SK-N-SH (cell line): Measurements from ENCODE around the gene RPS6KL1. TPM values are rescaled to one million over a fixed set of nuclear protein-coding genes. Genes with fewer than 3 reads are reported as not detected.

Experiments used
- CTCF ChIA-PET: fragments of 300-600, 350-600 bp; formaldehyde crosslinking; extraction: SDS; loops from one replicate; lab custom pipeline; 2021; lab: Yijun Ruan, JAX
- POLR2A ChIA-PET: fragments of 350-600 bp; sonication (Branson Sonifier 250); formaldehyde crosslinking; extraction: SDS; loops from one replicate; lab custom pipeline; 2020; ENCODE audit warnings: antibody characterized with exemption, inconsistent platforms; lab: Yijun Ruan, JAX
- DNase-seq: peaks from one replicate; pipeline ENCODE4 v3.0.0; 2012
- H2AFZ ChIP-seq: fragments of 200-600 bp; sonication (generic); 2 replicates; pipeline ENCODE4 v1.8.1; 2016; ENCODE audit warnings: antibody characterized with exemption, mild to moderate bottlenecking, low read depth
- H3F3A ChIP-seq: fragments of 200-600 bp; sonication (generic); replicated peaks from 2 replicates; pipeline ENCODE3; 2016; ENCODE audit warnings: antibody characterized with exemption, mild to moderate bottlenecking; ENCODE audit not compliant: insufficient read depth
- H3K27ac ChIP-seq, 2 experiments: fragments of 200-500 bp in 1 of 2; fragments of 200-600 bp in 1 of 2; sonication (Bioruptor generic) in 1 of 2; sonication (generic), shearing (Covaris generic) in 1 of 2; 2 replicates each; pipeline versions ENCODE4 v1.5.1 to v1.6.1; 2014 to 2016; ENCODE audit warnings: low read depth in 2 of 2, inconsistent platforms in 1 of 2, low read length in 1 of 2, mild to moderate bottlenecking in 1 of 2, mixed read lengths in 1 of 2
- H3K27me3 ChIP-seq: fragments of 200-600 bp; sonication (generic), shearing (Covaris generic); 2 replicates; pipeline ENCODE4 v1.6.1; 2016; ENCODE audit warnings: mixed run types; ENCODE audit not compliant: insufficient read depth
- H3K36me3 ChIP-seq, 2 experiments: fragments of 200-500 bp in 1 of 2; fragments of 200-600 bp in 1 of 2; sonication (Bioruptor generic) in 1 of 2; sonication (generic) in 1 of 2; replicated peaks in 1 of 2; 2 replicates each; pipeline versions ENCODE3 to v1.5.1; 2014 to 2016; ENCODE audit warnings: low read length in 1 of 2, mild to moderate bottlenecking in 1 of 2; ENCODE audit not compliant: insufficient read depth in 2 of 2, control insufficient read depth in 1 of 2
- H3K4me1 ChIP-seq, 2 experiments: fragments of 200-500 bp in 1 of 2; fragments of 200-600 bp in 1 of 2; sonication (Bioruptor generic) in 1 of 2; sonication (generic), shearing (Covaris generic) in 1 of 2; 2 replicates each; pipeline versions ENCODE4 v1.5.1 to v1.6.1; 2014 to 2016; ENCODE audit warnings: low read depth in 1 of 2, low read length in 1 of 2, mixed run types in 1 of 2; ENCODE audit not compliant: insufficient read depth in 2 of 2, control insufficient read depth in 1 of 2
- H3K4me2 ChIP-seq: fragments of 200-600 bp; sonication (generic), shearing (Covaris generic); 2 replicates; pipeline ENCODE4 v1.6.1; 2017; ENCODE audit warnings: mixed run types
- H3K4me3 ChIP-seq, 2 experiments: fragments of 200-500 bp in 1 of 2; fragments of 200-600 bp in 1 of 2; sonication (Bioruptor generic) in 1 of 2; sonication (generic), shearing (Covaris generic) in 1 of 2; 2 replicates each; pipeline versions ENCODE4 v1.5.1 to v1.8.1; 2014 to 2016; ENCODE audit warnings: low read depth in 2 of 2, inconsistent platforms in 1 of 2, low read length in 1 of 2, mild to moderate bottlenecking in 1 of 2, mixed read lengths in 1 of 2, moderate library complexity in 1 of 2
- H3K79me2 ChIP-seq: fragments of 200-600 bp; sonication (generic); 2 replicates; pipeline ENCODE4 v1.8.1; 2017; ENCODE audit warnings: mild to moderate bottlenecking; ENCODE audit not compliant: insufficient read depth
- H3K9ac ChIP-seq: fragments of 200-600 bp; sonication (generic); 2 replicates; pipeline ENCODE4 v1.6.1; 2017; ENCODE audit warnings: mixed run types
- H3K9me2 ChIP-seq: fragments of 200-600 bp; sonication (generic); 2 replicates; pipeline ENCODE4 v1.6.1; 2017; ENCODE audit warnings: mixed run types
- H3K9me3 ChIP-seq: fragments of 200-600 bp; sonication (generic); 2 replicates; pipeline ENCODE4 v1.6.1; 2017; ENCODE audit warnings: mixed run types, mild to moderate bottlenecking, moderate library complexity
- H4K20me1 ChIP-seq: fragments of 200-600 bp; sonication (generic); 2 replicates; pipeline ENCODE4 v1.6.1; 2017; ENCODE audit warnings: mild to moderate bottlenecking, mixed run types; ENCODE audit not compliant: insufficient read depth
- CHD2 ChIP-seq: fragments of 150-350 bp; IDR thresholded peaks from 2 replicates; pipeline ENCODE4 v1.6.1; 2018; ENCODE audit warnings: low read length; ENCODE audit not compliant: partially characterized antibody
- ELF1 ChIP-seq: IDR thresholded peaks from 2 replicates; pipeline ENCODE4 v1.4.0; 2012
- EZH2phosphoT487 ChIP-seq: fragments of 200-600 bp; sonication (generic); IDR thresholded peaks from 2 replicates; pipeline ENCODE4 v1.6.1; 2017; ENCODE audit warnings: low read depth, mixed run types, mild to moderate bottlenecking, antibody characterized with exemption, moderate library complexity, borderline replicate concordance
- FOXJ3 ChIP-seq: sonication (generic); formaldehyde crosslinking; IDR thresholded peaks from 2 replicates; pipeline ENCODE4 v1.5.1; 2020; ENCODE audit warnings: mild to moderate bottlenecking, missing genetic modification reagents
- GATA2 ChIP-seq: sonication (generic); formaldehyde crosslinking; IDR thresholded peaks from 2 replicates; pipeline ENCODE4 v1.5.0; 2020; ENCODE audit warnings: mild to moderate bottlenecking, missing genetic modification reagents
- IRF3 ChIP-seq: fragments of 150-350 bp; IDR thresholded peaks from 2 replicates; pipeline ENCODE4 v1.6.1; 2016; ENCODE audit warnings: mild to moderate bottlenecking, low read depth, low read length
- JUND ChIP-seq: IDR thresholded peaks from 2 replicates; pipeline ENCODE4 v1.4.0; 2012
- MAX ChIP-seq: IDR thresholded peaks from 2 replicates; pipeline ENCODE4 v1.4.0; 2012; ENCODE audit warnings: low read depth
- MEF2A ChIP-seq: IDR thresholded peaks from 2 replicates; pipeline ENCODE4 v1.4.0; 2012; ENCODE audit warnings: low read depth, borderline replicate concordance
- NRF1 ChIP-seq: IDR thresholded peaks from 2 replicates; pipeline ENCODE4 v1.6.1; 2012; ENCODE audit warnings: low read depth, mild to moderate bottlenecking, low read length
- POLR2AphosphoS5 ChIP-seq: IDR thresholded peaks from 2 replicates; pipeline ENCODE4 v1.6.1; 2012; ENCODE audit warnings: low read depth, low read length
- RCOR1 ChIP-seq: fragments of 150-350 bp; IDR thresholded peaks from 2 replicates; pipeline ENCODE4 v1.6.1; 2017; ENCODE audit warnings: antibody characterized with exemption, low read length
- RFX5 ChIP-seq: IDR thresholded peaks from 2 replicates; pipeline ENCODE4 v1.6.1; 2012; ENCODE audit warnings: mild to moderate bottlenecking, improper control_type of control experiment, low read length
- RXRA ChIP-seq: IDR thresholded peaks from 2 replicates; pipeline ENCODE4 v1.4.0; 2012; ENCODE audit warnings: low read depth, mild to moderate bottlenecking, borderline replicate concordance
- TCF12 ChIP-seq: IDR thresholded peaks from 2 replicates; pipeline ENCODE4 v1.4.0; 2012
- TEAD4 ChIP-seq: IDR thresholded peaks from 2 replicates; pipeline ENCODE4 v1.4.0; 2012; ENCODE audit warnings: mild to moderate bottlenecking, borderline replicate concordance; ENCODE audit not compliant: insufficient read depth
- USF1 ChIP-seq: IDR thresholded peaks from 2 replicates; pipeline ENCODE4 v1.4.0; 2012; ENCODE audit warnings: low read depth, borderline replicate concordance
- WGBS: methylation state at CpG from one replicate; pipeline ENCODE4 v1.1.6; 2017; ENCODE audit warnings: low lambda C conversion rate; 5-methylcytosine and 5-hydroxymethylcytosine counted together
- polyA plus RNA-seq, 3 experiments: library from polyadenylated mRNA; depleted of rRNA; stranded (reverse); fragments of >200 nt; gene quantifications; 2 replicates each; pipeline ENCODE4 v1.2.3, GENCODE V29; 2012
- TF ChIP-seq, protein P1 (sequence below): fragments of 200-600 bp; sonication (generic); IDR thresholded peaks from 2 replicates; pipeline ENCODE4 v1.6.1; 2017; ENCODE audit warnings: antibody characterized with exemption, mild to moderate bottlenecking, moderate library complexity

The RPS6KL1 gene
- polyA plus RNA-seq, 1 of the 3 experiments (the other 2 are of a cell fraction) = 2.5 TPM

DNA sequence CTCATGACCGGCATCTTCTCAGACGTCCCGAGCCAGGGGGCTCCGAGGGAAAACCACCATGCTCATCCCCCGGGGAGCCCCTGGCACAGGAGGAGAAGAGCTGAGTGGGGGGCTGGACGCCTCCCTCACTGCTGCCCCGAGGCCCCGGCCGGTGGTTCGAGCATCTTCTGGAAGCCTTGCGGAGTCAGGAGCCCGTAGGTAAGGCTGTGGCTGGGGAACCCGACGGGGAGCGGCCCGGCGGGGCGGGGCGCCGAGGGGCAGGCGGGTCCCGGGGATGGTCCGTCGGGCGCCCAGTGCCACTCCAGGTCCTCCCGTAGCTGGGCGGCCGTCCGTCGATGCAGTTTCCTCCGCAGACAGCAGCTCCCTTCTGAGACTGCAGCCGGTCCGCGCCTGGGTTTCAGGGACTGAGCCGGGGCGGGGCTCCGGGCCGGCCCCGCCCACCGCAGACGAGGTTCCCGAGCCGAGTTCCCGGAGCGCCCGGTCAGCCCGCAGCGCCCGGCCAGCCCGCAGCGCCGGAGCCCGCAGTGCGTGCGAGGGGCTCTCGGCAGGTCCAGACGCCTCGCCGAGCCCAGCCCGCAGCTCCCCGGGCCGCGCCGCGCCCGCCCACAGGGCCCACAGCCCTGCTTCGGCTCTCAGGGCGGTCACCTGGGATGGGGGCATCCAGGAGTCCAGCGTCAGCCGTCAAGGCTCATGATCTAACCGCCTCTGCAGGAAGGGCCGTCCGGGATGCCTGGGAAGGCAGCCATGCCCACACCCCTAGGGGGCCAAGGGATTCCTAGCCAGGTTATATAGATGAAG, 32.4 kb upstream of the RPS6KL1 start, which contains the start of gene PGF (continued):
- no peak for TF ChIP-seq GATA2
- no peak for TF ChIP-seq RCOR1
- TF ChIP-seq NRF1 = no peak
- no peak for TF ChIP-seq FOXJ3
- no peak for TF ChIP-seq MEF2A
- no peak for TF ChIP-seq MAX
- no peak for TF ChIP-seq JUND
- TF ChIP-seq CHD2 = peak; percentile 9
- no peak for TF ChIP-seq ELF1
- TF ChIP-seq TEAD4 = no peak
- no peak for TF ChIP-seq RXRA
- TF ChIP-seq, protein P1, sequence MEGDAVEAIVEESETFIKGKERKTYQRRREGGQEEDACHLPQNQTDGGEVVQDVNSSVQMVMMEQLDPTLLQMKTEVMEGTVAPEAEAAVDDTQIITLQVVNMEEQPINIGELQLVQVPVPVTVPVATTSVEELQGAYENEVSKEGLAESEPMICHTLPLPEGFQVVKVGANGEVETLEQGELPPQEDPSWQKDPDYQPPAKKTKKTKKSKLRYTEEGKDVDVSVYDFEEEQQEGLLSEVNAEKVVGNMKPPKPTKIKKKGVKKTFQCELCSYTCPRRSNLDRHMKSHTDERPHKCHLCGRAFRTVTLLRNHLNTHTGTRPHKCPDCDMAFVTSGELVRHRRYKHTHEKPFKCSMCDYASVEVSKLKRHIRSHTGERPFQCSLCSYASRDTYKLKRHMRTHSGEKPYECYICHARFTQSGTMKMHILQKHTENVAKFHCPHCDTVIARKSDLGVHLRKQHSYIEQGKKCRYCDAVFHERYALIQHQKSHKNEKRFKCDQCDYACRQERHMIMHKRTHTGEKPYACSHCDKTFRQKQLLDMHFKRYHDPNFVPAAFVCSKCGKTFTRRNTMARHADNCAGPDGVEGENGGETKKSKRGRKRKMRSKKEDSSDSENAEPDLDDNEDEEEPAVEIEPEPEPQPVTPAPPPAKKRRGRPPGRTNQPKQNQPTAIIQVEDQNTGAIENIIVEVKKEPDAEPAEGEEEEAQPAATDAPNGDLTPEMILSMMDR = no peak
- TF ChIP-seq RFX5 = no peak
- TF ChIP-seq POLR2AphosphoS5 = no peak; the same call in 1 of the 2 replicates
- TF ChIP-seq IRF3 = no peak

DNA sequence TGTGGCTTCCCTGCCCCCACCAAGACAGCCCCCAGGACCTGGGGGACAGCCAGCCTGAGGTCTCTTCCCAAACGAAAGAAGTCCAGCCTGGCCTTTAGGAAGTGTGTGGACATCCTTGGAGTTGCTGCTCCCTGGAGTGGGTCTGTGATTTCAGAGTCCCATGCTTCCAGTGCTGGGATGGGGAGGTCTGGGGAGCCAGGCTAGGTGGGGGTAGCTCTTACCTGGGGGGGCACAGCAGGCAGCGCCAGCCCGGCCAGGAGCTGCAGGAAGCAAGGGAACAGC, 31.8 kb upstream of the RPS6KL1 start:
- H3K36me3 ChIP-seq = no peaks in the 10 kb centered on the region
- peaks cover 0 to 43% of the 10 kb centered on the region in 2 experiments; a peak in 2 of 4 replicates for H3K4me1 ChIP-seq
- H3F3A ChIP-seq = no peaks in the 10 kb centered on the region
- H3K9ac ChIP-seq = peak overlapping the region; percentile 56
- DNase-seq = peak; percentile 45
- peak overlapping the region in 1 of 2 experiments; percentile 51; a peak in 1 of 4 replicates for H3K27ac ChIP-seq
- TF ChIP-seq USF1 = no peak
- TF ChIP-seq TCF12 = no peak
- no peak for TF ChIP-seq EZH2phosphoT487
- no peak for TF ChIP-seq IRF3
- H3K27me3 ChIP-seq = no peaks in the 10 kb centered on the region
- no peaks in the 10 kb centered on the region for H3K79me2 ChIP-seq
- no peaks in the 10 kb centered on the region for H3K9me2 ChIP-seq
- ChIA-PET POLR2A (interaction anchor here (0.7 to 2.0 kb wide), 7 partner anchors 9 to 114 kb away, joined by 3 to 6 read pairs (median 3); partner anchors contain the start of gene ZC2HC1C), CTCF (interaction anchor here (0.6 to 2.2 kb wide), 10 partner anchors 9 to 353 kb away, joined by 3 to 26 read pairs (median 5); no protein-coding TSS in a partner anchor)
- peak overlapping the region; percentile 87 for H2AFZ ChIP-seq
- H3K9me3 ChIP-seq = no peaks in the 10 kb centered on the region
- no peaks in the 10 kb centered on the region for H4K20me1 ChIP-seq
- H3K4me2 ChIP-seq = peak overlapping the region; percentile 85
- peak overlapping the region; percentile 49 to 65 for H3K4me3 ChIP-seq
- no CpG with 5 or more reads among the region's 3 CpGs for WGBS
